Hippocampal formation (tissue), 2 donors: ENCODE measurements around the gene NR2C2AP.

ENCODE experiments used
- DNase-seq, 2 donors: peaks; one replicate each; lab custom pipeline; 2025; lab: John Stamatoyannopoulos, UW

NR2C2AP gene

GRCh38 chr19:19214892-19215291, 11.7 kb upstream of the NR2C2AP start:
- DNase-seq, result no peak

DNA sequence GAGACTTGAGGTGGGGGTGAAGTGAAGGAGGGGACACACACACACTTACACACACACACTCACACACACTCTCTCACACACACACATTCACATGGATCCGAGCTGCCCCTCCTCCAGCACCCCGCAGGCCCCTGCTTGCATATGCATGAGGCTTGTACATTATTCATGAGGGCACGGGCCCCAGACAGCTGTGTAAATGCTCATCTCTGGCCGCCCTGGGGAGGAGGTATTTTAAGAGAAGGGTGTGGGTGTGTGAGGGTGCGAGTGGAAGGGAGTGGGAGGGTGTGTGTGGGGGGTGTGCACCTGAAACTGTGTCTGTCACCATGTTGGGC, 10.9 kb upstream of the NR2C2AP start:
- DNase-seq, result no peak

DNA sequence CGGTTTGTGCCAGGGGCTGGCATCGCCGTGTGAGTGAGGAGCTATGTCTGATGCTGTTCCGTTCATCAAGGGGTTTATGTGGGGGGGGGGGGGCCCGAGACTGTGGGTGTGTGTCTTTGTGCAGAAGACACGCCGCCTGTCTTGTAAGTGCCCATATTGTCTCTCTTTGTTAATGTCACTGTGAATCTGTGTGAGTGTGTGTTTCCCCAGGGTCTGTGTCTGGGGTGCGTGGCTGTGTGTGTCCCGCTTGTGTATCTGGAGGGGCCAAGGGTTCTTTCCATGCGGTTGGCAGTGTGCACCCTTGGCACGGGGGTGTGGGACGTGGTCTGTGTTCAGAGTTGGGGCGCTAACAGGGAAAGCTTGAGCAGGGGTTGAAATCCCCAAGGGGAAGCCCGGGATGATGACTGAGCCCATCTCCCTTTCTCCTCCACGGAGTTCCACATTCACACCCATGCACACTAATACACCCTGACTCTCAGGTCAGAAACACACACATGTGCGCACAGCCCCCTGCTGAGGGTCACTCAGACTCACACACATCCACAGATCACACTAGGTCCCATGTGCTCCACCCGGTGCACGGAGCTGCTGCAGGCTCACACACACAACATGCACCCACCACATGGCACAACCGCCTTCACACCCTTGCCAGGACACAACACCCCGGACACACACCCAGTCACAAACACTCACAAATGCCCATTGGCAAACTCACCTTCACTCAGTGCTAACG, 10.4 kb upstream of the NR2C2AP start:
- no peak for DNase-seq

GRCh38 chr19:19212916-19213315, 9.7 kb upstream of the NR2C2AP start:
- DNase-seq, result no peak

GRCh38 chr19:19211499-19212420, 8.5 kb upstream of the NR2C2AP start, which contains the start of gene NCAN:
Gene NCAN (plus strand): TSS chr19:19211958. CDS start chr19:19216954, 4,996 bp downstream.
- no peak for DNase-seq

- DNase-seq, result no peak
Measured at GRCh38 chr19:19209372-19209771, 6.2 kb upstream of the NR2C2AP start.

DNA sequence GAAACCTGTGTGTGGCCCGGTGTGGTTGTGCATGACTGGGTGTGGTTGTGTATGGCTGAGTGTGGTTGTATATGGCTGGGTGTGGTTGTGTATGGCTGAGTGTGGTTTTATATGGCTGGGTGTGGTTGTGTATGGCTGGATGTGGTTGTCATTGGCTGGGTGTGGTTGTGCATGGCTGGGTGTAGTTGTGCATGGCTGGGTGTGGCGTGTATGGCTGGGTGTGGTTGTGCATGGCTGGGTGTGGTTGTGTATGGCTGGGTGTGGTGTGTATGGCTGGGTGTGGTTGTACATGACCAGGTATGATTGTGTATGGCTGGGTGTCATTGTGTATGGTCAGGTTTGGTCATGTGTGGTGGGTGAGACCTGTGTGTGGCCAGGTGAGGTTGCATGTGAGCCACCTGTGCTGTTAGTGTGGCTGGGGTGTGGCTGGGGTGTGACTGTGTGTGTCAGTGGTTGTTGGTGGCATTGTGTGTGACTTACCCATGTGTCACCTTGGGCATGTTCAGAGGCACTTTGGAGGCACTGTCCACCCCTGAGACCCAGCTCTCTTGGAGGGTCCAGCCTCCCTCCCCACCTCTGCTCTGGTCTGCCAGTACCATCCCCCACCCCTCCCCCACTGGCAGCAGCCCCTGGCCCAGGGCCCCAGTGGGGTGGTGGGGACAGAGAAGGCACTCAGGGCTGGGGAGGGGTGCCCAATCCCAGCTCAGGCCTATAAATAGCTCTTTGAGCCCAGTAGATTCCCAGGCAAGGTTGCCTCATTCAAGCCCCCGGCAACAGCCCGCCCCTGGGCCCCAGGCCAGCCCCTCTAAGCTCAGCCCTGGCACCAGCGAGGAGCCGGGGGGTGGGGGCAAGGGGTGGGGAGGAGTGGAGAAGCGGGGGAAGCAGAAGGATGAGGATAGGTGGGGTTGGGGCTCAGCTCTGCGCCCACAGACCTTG, 4.7 kb upstream of the NR2C2AP start:
- peak in 1 of 2 donors; percentile 31 for DNase-seq

- DNase-seq, result no peak
Measured at GRCh38 chr19:19206938-19207337, 3.7 kb upstream of the NR2C2AP start.

DNA sequence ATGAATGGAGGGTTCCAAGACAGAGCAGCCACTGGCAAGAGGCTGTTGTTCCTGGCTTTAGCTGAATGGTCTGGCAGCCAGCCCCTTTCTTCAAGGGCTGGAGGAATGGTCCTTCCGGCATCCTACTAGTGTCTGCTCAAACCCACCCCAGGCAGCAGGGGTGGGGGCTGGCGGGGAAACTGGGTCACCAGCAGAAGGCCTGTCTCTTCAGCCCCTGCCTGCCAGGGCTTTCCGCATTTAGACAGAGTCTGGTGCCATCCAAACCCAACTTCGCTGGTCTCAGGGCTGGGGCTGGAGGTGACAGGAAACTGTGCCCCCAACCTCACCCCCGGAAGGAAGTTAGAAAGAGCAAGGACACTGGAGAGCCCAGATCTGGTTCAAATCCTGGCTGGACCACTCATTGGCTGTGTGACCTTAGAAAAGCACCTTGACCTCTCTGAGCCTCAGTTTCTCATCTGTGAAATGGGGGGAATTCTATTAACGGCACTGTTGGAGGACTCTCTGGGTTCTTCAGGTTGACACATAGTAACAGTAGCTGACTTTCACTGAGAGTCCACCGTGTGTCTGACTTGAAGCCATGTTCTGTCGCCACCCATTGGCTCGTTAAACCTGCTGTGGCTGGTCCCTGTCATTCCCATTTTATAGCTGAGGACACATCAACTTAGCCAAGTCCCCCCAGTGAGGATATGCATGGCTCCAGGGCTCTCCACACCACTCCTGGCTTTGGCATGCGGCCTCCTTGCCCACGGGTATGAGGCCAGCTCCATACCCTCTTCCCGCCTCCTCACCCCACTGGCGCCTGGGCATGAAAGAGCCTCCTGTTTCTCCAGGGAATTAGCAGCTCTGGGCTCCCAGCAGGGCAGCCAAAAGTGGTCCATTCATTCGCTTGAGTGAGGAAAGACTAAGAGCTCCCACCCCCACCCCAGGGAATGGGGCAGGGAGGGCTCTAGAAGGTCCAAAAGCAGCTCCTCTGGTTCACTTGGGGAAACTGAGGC, 2.5 kb upstream of the NR2C2AP start:
- peak; percentile 38 to 45 for DNase-seq

- no peak for DNase-seq
Measured at GRCh38 chr19:19204181-19204580, 967 bp upstream of the NR2C2AP start.

DNA sequence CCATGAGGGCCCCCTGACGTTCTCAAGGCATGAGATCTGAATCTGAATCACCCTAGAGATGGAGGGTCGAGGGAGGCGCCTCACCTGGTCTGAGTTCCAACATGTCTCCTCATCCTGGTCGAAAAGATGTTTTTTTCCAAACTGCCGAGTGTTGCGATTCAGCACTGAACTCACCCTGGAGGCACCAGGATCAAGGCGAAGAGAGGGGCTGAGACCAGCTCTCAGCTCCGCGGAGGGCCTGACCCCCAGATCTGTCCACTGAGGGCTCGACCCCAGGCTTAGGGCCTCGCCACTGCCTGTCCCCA, 555 bp downstream of the NR2C2AP start:
- no peak for DNase-seq

- DNase-seq, result no peak
Measured at GRCh38 chr19:19201697-19202630, 1.2 kb downstream of the NR2C2AP start.

- no peak for DNase-seq
Measured at GRCh38 chr19:19193926-19194325, 9.3 kb downstream of the NR2C2AP start.

GRCh38 chr19:19192910-19193423, 10.2 kb downstream of the NR2C2AP start:
- DNase-seq, result no peak

DNA sequence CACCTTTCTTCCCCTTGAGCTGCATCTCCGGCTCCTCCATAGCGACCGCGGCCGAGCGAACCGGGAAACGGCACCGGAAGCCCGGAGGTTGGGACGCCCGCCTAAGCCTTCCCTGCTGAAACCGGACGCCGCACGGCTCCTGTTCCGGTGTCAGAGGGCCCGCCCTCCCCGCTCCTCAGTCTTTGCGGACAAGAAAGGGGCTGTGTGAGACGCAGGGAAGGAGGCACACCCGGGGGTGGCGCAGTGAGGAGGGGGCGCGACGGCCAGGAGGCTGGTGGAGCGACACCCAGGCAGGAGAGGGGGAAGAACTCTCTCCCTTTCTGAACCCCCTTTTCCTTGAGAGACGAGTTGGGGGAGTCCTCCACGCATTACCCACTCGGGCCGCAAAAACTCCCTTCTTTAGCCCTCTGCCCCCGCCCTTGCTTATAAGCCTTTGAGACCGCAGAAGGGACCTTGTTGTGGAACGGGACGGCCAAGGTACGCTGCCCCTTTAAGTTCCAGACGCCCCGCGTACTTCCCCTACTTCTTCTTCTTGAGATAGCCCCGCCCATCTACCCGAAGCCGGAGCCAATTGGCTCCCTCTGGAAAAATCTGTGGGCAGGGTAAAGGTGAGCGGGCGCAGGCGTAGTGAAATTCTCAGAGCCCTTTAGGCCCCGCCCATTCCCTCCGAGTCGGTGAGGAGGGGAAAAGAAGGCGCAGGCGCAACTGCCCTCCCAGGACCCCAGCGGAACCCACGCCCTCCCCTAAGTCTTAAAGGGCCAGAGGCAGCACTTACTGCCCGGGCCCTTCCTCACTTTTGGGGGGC, 10.9 kb downstream of the NR2C2AP start, which contains the start of the genes BORCS8 and RFXANK:
TSS of gene BORCS8 (minus strand) at position 75 of the 805 bp plus-strand sequence. CDS start at position 40, 35 bp downstream.
TSS of gene RFXANK (plus strand) at position 181 of the 805 bp plus-strand sequence. CDS start 1,689 bp downstream, outside the sequence.
- DNase-seq, result peak; percentile 97 to 99

- DNase-seq, result no peak
Measured at GRCh38 chr19:19191768-19192077, 11.5 kb downstream of the NR2C2AP start.

DNA sequence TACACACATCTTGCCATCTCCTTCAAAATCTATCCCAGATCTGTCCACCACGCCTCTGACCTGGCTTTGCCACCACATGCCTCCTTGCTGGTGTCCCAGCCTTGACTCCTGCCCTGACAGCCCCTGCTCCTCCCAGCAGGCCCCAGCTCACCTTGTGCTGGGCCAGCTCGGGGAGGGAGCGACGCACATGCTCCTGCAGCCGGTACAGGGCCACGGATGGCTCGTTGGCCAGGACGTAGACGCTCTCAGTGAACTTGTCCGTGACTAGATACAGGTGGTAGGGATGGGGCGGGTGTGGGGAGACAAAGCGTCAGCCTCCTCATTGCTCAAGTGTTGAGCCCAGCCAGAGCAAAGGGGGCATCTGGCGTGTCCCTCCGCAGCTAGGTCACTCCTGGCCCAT, 16.5 kb downstream of the NR2C2AP start:
- no peak for DNase-seq
